B cell (primary cell): Measurements from ENCODE around the gene TMPRSS9. TPM values are rescaled to one million over a fixed set of nuclear protein-coding genes. Genes with fewer than 3 reads are reported as not detected.

Experiments used
- ATAC-seq: fragments of 200-7000 bp; cut with Tn5 transposase; one replicate; pipeline ENCODE4 v1.10.0; 2021; ENCODE audit warnings: low read depth, mild to moderate bottlenecking, moderate number of reproducible peaks, moderate library complexity
- CTCF ChIA-PET: fragments of 350-600 bp; sonication (Branson Sonifier 250); formaldehyde crosslinking; loops from one replicate; lab custom pipeline; 2021; ENCODE audit warnings: antibody characterized with exemption, inconsistent platforms; lab: Charles Lee
- POLR2A ChIA-PET: fragments of 350-600 bp; sonication (Branson Sonifier 250); formaldehyde crosslinking; loops from one replicate; lab custom pipeline; 2021; ENCODE audit warnings: antibody characterized with exemption; lab: Charles Lee
- DNase-seq: peaks from one replicate; pipeline ENCODE4 v3.0.0; 2013
- H2AFZ ChIP-seq: 2 replicates; pipeline ENCODE4 v1.6.1; 2012; ENCODE audit warnings: mild to moderate bottlenecking, low read depth, low read length; ENCODE audit not compliant: insufficient read depth, poor library complexity, severe bottlenecking
- H3K27ac ChIP-seq, 2 donors: 1 replicate in 1 of 2; 2 replicates in 1 of 2; pipeline ENCODE4 v1.5.1; 2012 to 2013; ENCODE audit warnings: low read length in 2 of 2, mild to moderate bottlenecking in 2 of 2, moderate library complexity in 1 of 2
- H3K27me3 ChIP-seq, 4 experiments: fragments of 200-600 bp in 1 of 4; sonication (generic) in 1 of 4; replicated peaks in 1 of 4; 1 replicate in 2 of 4; 2 replicates in 2 of 4; pipeline versions ENCODE4 v1.6.1 to v1.7.0; 2013 to 2016; ENCODE audit warnings: low read length in 3 of 4, mild to moderate bottlenecking in 2 of 4, mixed read lengths in 1 of 4, moderate library complexity in 1 of 4; ENCODE audit not compliant: insufficient read depth in 4 of 4, control insufficient read depth in 3 of 4; ENCODE audit errors: control extremely low read depth in 1 of 4
- H3K36me3 ChIP-seq, 2 experiments: replicated peaks in 1 of 2; 1 replicate in 1 of 2; 2 replicates in 1 of 2; pipeline versions ENCODE4 v1.6.1 to v1.7.1; 2013; ENCODE audit warnings: low read length in 1 of 2; ENCODE audit not compliant: insufficient read depth in 2 of 2, control insufficient read depth in 1 of 2; ENCODE audit errors: control extremely low read depth in 1 of 2, extremely low read depth in 1 of 2
- H3K4me1 ChIP-seq, 2 donors: fragments of 200-600 bp in 1 of 2; sonication (generic) in 1 of 2; 1 replicate in 1 of 2; 2 replicates in 1 of 2; pipeline versions ENCODE4 v1.5.1 to v1.6.1; 2013 to 2017; ENCODE audit warnings: low read length in 2 of 2; ENCODE audit not compliant: control insufficient read depth in 2 of 2, insufficient read depth in 2 of 2
- H3K4me2 ChIP-seq: replicated peaks from 2 replicates; pipeline ENCODE3; 2012; ENCODE audit warnings: mild to moderate bottlenecking, low read depth, low read length; ENCODE audit not compliant: poor library complexity, severe bottlenecking
- H3K4me3 ChIP-seq, 5 experiments: fragments of 200-600 bp in 1 of 5; sonication (generic) in 1 of 5; 1 replicate in 3 of 5; 2 replicates in 2 of 5; pipeline versions ENCODE4 v1.5.1 to v1.7.0; 2011 to 2016; ENCODE audit warnings: low read length in 4 of 5, mild to moderate bottlenecking in 4 of 5, low read depth in 2 of 5, control low read depth in 1 of 5, moderate library complexity in 1 of 5; ENCODE audit not compliant: insufficient read depth in 1 of 5; ENCODE audit errors: control extremely low read depth in 1 of 5, extremely low read depth in 1 of 5
- H3K79me2 ChIP-seq: fragments of 200-600 bp; sonication (generic); one replicate; pipeline ENCODE4 v1.6.0; 2016; ENCODE audit warnings: low read length; ENCODE audit not compliant: control insufficient read depth, insufficient read depth
- H3K9ac ChIP-seq: fragments of 200-600 bp; sonication (generic); 2 replicates; pipeline ENCODE4 v1.6.1; 2017; ENCODE audit warnings: mild to moderate bottlenecking, low read length, moderate library complexity
- H3K9me3 ChIP-seq, 3 donors: one replicate each; pipeline versions ENCODE4 v1.6.1 to v1.7.1; 2013; ENCODE audit warnings: low read length in 2 of 3; ENCODE audit not compliant: control insufficient read depth in 2 of 3, insufficient read depth in 1 of 3; ENCODE audit errors: control extremely low read depth in 1 of 3
- H4K20me1 ChIP-seq: 2 replicates; pipeline ENCODE4 v1.6.0; 2012; ENCODE audit warnings: mild to moderate bottlenecking, low read length; ENCODE audit not compliant: insufficient read depth, control insufficient read depth, poor library complexity, severe bottlenecking
- H3K27ac Mint-ChIP-seq: one replicate; pipeline ENCODE4 v1.8.0; 2021; ENCODE audit warnings: mixed read lengths
- H3K27me3 Mint-ChIP-seq: one replicate; pipeline ENCODE4 v1.8.0; 2021; ENCODE audit warnings: mixed read lengths
- H3K4me1 Mint-ChIP-seq: one replicate; pipeline ENCODE4 v1.8.0; 2021; ENCODE audit warnings: mixed read lengths
- H3K4me3 Mint-ChIP-seq: one replicate; pipeline ENCODE4 v1.8.0; 2021; ENCODE audit warnings: mixed read lengths
- H3K9me3 Mint-ChIP-seq: one replicate; pipeline ENCODE4 v1.8.0; 2022; ENCODE audit warnings: mixed read lengths; ENCODE audit not compliant: insufficient read depth
- EZH2 ChIP-seq: IDR thresholded peaks from 2 replicates; pipeline ENCODE4 v1.6.1; 2012; ENCODE audit warnings: borderline replicate concordance, low read depth, mild to moderate bottlenecking, moderate library complexity, low read length; ENCODE audit not compliant: insufficient read depth, poor library complexity, severe bottlenecking
- WGBS: methylation state at CpG from one replicate; pipeline ENCODE4 v1.1.5; 2013; ENCODE audit warnings: missing lambda C conversion rate; ENCODE audit not compliant: insufficient coverage; 5-methylcytosine and 5-hydroxymethylcytosine counted together
- intact Hi-C: fragments of 100-400 bp; cut with micrococcal nuclease; formaldehyde crosslinking; loops from one replicate; pipeline ENCODE4 v1.10.0; 2022
- polyA plus RNA-seq: library from polyadenylated mRNA; depleted of rRNA; stranded (reverse); fragments of >200 nt; gene quantifications from 2 replicates; pipeline ENCODE4 v1.2.3, GENCODE V29; 2012
- total RNA-seq, 2 donors: library from RNA; stranded (reverse); fragments of 120-200 nt in 1 of 2; gene quantifications; 1 replicate in 1 of 2; 2 replicates in 1 of 2; pipeline versions ENCODE4 v1.2.3 to v1.2.4, GENCODE V29; 2013 to 2022
- TF ChIP-seq, protein P1 (sequence below): fragments of 200-600 bp; IDR thresholded peaks from one replicate; pipeline ENCODE4 v1.8.0; 2022; ENCODE audit warnings: antibody characterized with exemption, mild to moderate bottlenecking

The TMPRSS9 gene
- total and polyA plus RNA-seq, 2 donors (not counting 1 experiment from before 2014, with no cell fraction given): not detected

DNA sequence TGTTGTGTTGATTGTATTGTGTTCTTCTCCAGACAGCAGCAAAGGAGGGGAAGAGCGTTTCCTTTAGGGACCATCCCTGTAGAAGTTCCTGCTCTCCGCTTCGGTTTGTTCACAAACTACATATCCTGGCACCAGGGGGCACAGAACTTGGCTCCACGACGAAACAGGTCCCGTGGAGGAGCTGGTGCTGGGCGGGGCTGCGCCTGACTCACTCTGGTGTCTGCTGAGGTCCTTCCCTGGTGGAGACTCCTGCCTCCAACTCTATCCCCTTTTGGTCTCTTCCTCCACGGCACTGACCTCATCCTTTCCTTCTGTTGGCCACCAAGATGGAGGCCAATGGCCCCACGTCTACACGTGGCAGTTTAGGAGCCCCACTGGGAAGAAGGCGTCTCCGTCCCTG lies 14.7 kb downstream of the TMPRSS9 start:
- Mint-ChIP-seq H3K9me3 (no peaks in the 10 kb centered on the region), H3K27me3 (no peaks in the 10 kb centered on the region), H3K4me3 (no peak overlapping the region), H3K4me1 (peaks cover 2% of the 10 kb centered on the region), H3K27ac (peak overlapping the region; percentile 46)
- Histone ChIP-seq H3K4me2 (no peak overlapping the region), H3K9me3 (peaks cover 0 to 24% (median 7%) of the 10 kb centered on the region in 3 donors), H3K9ac (no peak overlapping the region), H3K36me3 (no peaks in the 10 kb centered on the region), H3K4me1 (no peaks in the 10 kb centered on the region), H3K27ac (no peak overlapping the region), H3K4me3 (no peak overlapping the region), H4K20me1 (no peaks in the 10 kb centered on the region), H3K27me3 (peaks cover 0 to 2% (median 0%) of the 10 kb centered on the region in 4 experiments), H3K79me2 (no peaks in the 10 kb centered on the region), H2AFZ (no peak overlapping the region)
- ChIA-PET CTCF (no interaction called here), POLR2A (no interaction called here)
- WGBS: 95% methylated on average over 11 of the region's 13 CpGs
- TF ChIP-seq EZH2: no peak
- TF ChIP-seq, protein P1, sequence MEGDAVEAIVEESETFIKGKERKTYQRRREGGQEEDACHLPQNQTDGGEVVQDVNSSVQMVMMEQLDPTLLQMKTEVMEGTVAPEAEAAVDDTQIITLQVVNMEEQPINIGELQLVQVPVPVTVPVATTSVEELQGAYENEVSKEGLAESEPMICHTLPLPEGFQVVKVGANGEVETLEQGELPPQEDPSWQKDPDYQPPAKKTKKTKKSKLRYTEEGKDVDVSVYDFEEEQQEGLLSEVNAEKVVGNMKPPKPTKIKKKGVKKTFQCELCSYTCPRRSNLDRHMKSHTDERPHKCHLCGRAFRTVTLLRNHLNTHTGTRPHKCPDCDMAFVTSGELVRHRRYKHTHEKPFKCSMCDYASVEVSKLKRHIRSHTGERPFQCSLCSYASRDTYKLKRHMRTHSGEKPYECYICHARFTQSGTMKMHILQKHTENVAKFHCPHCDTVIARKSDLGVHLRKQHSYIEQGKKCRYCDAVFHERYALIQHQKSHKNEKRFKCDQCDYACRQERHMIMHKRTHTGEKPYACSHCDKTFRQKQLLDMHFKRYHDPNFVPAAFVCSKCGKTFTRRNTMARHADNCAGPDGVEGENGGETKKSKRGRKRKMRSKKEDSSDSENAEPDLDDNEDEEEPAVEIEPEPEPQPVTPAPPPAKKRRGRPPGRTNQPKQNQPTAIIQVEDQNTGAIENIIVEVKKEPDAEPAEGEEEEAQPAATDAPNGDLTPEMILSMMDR: no peak
- intact Hi-C loops: no loop called here
- DNase-seq: no peak
- ATAC-seq: no peak

DNA sequence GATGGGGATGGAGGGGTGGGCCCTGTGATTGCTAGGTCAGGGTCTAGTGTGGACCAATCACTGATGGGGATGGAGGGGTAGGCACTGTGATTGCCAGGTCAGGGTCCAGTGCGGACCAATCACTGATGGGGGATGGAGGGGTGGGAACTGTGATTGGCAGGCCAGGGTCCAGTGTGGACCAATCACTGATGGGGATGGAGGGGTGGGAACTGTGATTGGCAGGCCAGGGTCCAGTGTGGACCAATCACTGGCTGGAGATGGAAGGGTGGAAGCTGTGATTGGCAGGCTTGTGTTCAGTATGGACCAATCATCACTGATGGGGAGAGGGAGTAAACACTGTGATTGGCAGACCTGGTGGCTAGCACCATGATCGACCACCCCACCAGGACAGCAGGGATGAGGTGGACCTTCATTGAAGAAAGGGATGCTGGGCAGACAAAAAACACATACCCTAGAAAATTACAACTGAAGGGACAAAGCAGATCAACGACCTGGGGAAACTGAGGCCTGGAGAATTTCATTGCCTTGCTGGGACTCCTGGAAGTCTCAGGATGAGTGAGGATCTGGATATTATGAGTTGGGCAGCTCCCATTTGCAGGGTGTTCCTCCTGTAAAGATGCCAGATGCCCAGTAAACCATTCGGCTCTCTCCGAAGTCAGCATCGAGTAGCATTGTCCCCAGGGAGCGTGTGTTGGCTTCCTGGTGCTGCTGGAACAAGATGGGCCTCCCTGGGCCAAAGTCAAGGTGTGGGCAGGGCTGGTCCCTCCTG lies 15.5 kb downstream of the TMPRSS9 start:
- Histone ChIP-seq H3K4me1 (no peaks in the 10 kb centered on the region), H3K27ac (no peak overlapping the region), H3K27me3 (peaks cover 0 to 2% (median 0%) of the 10 kb centered on the region in 4 experiments), H3K9ac (no peak overlapping the region), H3K9me3 (peaks cover 0 to 25% (median 9%) of the 10 kb centered on the region in 3 donors), H3K4me2 (no peak overlapping the region), H3K36me3 (no peaks in the 10 kb centered on the region), H3K4me3 (no peak overlapping the region), H2AFZ (no peak overlapping the region), H3K79me2 (no peaks in the 10 kb centered on the region), H4K20me1 (no peaks in the 10 kb centered on the region)
- intact Hi-C loops: no loop called here
- TF ChIP-seq, protein P1: no peak
- no peak for TF ChIP-seq EZH2
- peaks cover 2% of the 10 kb centered on the region for H3K4me1 Mint-ChIP-seq
- 79% methylated on average over 6 of the region's 7 CpGs for WGBS
- ChIA-PET POLR2A (no interaction called here), CTCF (no interaction called here)
- H3K9me3 Mint-ChIP-seq: no peaks in the 10 kb centered on the region
- H3K27ac Mint-ChIP-seq: peak overlapping the region; percentile 46
- H3K27me3 Mint-ChIP-seq: no peaks in the 10 kb centered on the region
- no peak for ATAC-seq
- no peak overlapping the region for H3K4me3 Mint-ChIP-seq
- no peak for DNase-seq
